Inflammatory macrophage treated with lipopolysaccharide for 1 hour (primary cell): ENCODE data around the gene COX15.
A peak's percentile ranks its signal among the peaks of the same experiment; 100 is the strongest.
"Not testable (repeated sequence)": the region's sequence is repeated elsewhere in the genome, so short reads cannot be mapped to it uniquely, and the experiment has no call there.

Experiments used
- DNase-seq, 2 donors: peaks; one replicate each; pipeline ENCODE4 v3.0.0-alpha.2; 2020 to 2022

The COX15 gene

DNA sequence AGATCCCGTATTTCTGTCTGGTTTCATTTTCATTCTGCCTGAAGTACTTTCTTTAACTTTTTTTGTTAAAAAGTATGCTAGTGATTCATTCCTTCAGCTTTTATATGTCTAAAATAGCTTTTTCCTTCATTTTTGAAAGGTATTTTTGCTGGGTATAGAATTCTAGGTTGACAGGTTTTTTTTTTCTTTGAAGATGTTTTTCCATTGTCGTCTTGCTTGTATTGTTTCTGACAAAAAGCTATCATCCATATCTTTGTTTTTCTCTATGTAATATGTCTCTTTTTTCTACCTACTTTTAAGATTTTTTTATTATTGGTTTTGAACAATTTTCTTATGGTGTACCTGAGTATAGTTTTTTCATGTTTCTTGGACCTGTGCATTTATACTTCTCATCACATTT, 8.3 kb upstream of the COX15 start:
- DNase-seq: no peak

GRCh38 chr10:99734111-99734510, 2.2 kb upstream of the COX15 start:
- not testable (repeated sequence) for DNase-seq

DNA sequence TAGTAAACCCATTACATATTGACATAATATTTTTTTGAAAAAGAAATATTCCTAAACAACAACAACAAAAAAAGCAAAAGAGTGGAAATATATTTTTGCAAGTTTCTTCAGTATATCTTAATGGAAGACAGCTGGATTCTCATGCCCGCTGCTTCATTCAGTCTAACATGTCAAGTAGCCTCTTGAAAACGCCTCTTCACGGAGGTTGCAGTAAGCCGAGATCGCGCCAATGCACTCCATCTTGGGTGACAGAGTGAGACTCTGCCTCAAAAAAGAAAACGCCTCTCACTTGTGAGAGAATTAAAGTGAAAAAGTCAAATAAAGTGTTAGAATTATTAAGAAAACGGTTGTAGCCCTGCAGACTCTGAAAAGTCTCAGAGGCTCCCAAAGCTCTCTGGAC, 1.4 kb upstream of the COX15 start:
- DNase-seq: no peak

DNA sequence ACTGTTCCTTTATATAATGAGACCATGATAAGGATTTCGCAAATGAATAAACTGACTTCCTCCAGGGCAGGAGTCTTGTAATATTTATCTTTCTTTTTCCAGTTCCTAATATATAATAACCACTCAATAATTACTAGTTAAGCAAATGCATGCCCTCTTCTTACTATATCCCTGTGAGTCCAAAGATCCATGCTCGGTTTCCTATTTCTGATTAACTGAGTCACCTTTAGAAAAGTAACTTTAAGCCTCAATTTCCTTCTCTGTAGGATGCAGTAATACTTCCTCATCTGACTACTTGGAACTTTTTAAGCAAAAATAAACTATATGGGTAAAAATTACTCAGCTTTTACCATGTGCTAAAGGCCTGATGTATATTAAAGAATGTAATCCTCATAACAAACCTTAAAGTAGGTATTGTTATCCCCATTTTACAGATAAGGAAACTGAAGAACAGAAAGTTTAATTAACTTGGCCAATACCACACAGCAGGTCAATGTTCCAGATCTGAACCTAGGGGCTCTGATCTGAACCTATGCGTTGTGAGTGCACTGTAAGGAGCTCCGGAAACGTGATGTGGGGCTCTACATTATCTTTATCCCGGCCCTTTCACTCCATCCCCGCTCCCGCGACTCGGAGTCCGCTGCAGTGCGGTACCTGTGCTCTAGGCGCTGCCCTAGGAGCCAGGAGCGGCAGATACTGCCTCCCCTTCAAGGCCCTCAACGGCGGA, 458 bp downstream of the COX15 start:
- peak; percentile 23 to 32 for DNase-seq

GRCh38 chr10:99730026-99730425, 1.9 kb downstream of the COX15 start:
- DNase-seq: no peak

- no peak for DNase-seq
These were observed 11.5 kb downstream of the COX15 start for GRCh38 chr10:99720387-99720786.

DNA sequence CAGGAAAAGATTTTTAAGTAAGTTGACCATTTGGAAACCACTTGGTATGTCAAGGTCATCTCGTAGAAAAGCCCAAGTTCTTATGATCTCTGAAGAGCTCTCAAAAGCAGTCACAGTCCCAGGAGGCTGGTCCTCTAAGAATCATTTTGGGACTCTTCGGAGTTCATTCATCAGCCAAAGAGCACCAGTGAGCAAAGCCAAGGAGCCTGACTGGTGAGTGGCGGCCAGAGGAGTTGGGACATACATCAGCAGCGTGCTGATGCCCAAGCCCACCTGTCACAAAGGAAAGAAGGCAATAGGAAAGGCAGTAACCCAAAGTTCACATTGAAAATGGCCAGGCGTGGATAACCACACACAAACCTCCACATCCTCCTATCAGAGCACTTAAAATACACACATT, 17.5 kb downstream of the COX15 start:
- DNase-seq: no peak

DNA sequence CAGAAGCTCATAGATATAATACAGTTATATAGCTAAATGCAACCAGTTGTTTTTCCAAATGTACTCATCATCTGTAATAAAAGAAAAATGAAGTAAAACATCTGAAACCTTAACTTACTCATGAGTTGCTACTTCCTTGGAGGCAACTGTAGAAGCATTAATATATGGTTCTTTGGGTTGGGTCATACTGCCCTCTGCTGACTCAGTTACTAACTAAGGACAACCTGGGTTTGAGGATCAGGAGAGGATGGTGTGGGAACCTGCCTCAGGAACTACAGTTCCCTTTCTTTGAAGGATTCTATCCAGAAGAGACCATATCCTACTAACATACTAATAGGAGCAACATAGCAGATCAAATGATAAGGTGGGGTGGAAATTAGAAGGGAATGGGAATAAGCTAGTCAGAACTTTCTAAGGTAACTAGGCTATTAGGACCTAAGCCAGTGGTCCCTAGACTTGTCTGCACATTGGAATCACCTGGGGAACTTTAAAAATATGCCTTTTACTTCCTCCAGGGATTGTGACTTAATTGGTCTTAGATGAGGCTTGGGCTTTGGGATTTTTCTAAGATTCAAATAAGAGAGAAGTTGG, 20.7 kb downstream of the COX15 start:
- peak; percentile 44 to 83 for DNase-seq

GRCh38 chr10:99709480-99710229, 22.3 kb downstream of the COX15 start:
- no peak for DNase-seq

DNA sequence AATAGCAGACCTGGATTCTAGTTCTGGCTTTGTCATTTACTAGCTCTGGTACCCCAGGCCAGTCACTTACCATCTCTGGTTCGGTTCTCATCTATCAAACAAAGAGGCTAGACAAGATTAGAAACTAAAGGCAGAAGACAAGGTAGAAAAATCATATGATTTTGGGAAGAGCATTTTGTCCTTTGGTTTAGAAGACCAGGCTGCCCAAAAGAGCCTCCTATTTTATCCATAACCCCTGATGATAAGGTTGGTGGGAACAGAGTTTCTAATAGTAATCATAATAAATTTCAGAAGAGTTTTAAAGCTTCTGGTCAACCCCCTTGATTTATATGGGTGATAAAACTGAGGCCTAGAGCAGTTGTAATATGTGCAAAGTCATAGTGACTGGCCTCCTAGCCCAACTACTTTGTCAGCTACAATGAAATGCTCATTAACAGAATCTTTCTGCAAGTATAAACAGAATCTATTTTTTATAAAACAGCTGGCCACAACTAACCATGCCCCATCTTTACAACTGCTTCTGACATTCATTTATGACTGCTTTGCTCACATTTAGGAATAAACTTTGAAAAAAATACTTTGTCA, 23.4 kb downstream of the COX15 start:
- no peak for DNase-seq

DNA sequence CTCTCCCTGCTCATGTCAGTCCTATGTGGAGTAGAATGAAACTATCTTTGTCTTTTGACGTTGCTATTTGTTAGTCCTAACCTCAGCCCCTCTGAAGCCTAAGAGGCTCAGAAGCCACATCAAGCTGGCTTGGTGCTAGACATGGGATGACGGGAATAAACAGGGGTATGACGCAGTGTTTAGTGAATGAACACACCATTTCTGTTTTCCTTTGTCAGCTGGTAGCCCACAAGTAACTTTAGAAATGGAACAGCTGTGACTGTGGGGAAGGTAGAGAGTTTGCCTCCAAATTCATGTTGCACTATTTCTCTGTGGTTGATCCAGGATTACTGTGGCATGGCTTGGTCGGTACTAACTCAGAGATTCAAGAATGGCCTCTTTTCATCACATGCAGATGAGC, 31.3 kb downstream of the COX15 start:
- no peak for DNase-seq

DNA sequence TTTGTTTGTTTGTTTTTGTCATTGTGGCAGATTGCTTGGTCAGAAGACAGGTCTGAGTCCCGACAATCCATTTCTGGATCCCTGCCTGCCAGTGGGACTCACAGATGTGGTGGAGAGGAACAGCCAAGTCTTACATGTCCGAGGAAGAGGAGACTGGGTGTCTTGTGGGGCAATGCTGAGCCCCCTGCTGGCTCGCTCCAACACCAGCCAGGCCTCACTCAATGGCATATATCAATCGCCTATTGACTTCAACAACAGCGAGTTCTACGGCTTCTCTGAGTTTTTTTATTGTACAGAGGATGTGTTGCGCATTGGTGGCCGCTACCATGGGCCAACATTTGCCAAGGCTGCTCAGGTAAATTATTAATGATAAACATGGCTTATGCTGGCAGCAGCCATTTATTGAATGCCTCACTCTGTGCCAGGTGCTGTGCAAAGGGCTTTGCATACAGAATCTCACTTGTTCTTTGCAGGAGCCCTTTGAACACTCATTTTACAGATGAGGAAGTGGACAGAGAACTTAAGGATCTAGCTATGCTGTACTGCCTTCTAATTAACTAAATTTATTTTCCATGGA, 33.3 kb downstream of the COX15 start:
- no peak for DNase-seq

GRCh38 chr10:99695761-99696160, 36.2 kb downstream of the COX15 start:
- DNase-seq: no peak

- DNase-seq: no peak
These were observed 37.9 kb downstream of the COX15 start for GRCh38 chr10:99693933-99694583.

DNA sequence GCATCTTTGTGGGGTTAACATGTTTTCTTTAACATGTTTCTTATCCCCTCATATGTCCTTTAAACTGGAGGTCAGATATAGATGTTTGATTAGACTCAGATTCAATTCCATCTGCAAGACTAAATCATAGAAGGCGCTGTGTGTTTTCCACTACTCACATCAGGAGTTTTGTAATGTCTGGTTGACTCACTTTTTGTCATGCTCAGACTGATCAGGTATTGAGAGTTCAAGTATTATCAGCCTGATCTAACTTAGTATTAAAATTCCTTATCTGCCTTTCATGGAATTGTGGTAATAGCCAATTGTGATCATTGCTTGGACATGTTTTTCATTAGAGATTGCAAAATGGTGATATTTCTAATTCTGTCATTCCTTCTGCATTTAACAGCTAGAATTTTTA, 42.5 kb downstream of the COX15 start:
- no peak for DNase-seq

GRCh38 chr10:99685597-99685967, 46.3 kb downstream of the COX15 start:
- peak; percentile 79 to 86 for DNase-seq

GRCh38 chr10:99682752-99683151, 49.2 kb downstream of the COX15 start:
- DNase-seq: no peak
